ENCODE results near the gene E2F7. TPM values are rescaled to one million over a fixed set of nuclear protein-coding genes. Genes with fewer than 3 reads are reported as not detected.

E2F7 gene
- total RNA-seq, 1 experiment from 2014 or later: 13.1 TPM

- TF ChIP-seq TCF7L2 (IDR thresholded peaks at IDR 0.05; ENCODE audit: low read depth, low read length): no peak
- no peak for TF ChIP-seq CTCF (IDR thresholded peaks at IDR 0.05)
- TF ChIP-seq POLR2AphosphoS5 (IDR thresholded peaks at IDR 0.05; ENCODE audit: low read depth, low read length): no peak
- no peak for TF ChIP-seq REST (IDR thresholded peaks at IDR 0.05; ENCODE audit: insufficient read depth in 1 of 2, low read depth in 2 of 2, low read length in 1 of 2)
- TF ChIP-seq SIN3A (IDR thresholded peaks at IDR 0.05; ENCODE audit: borderline replicate concordance, insufficient read depth, low read depth, low read length): no peak
- no peaks in the 10 kb centered on the region for H3K27me3 ChIP-seq (ENCODE audit: control insufficient read depth, insufficient read depth, low read length)
- H3K27ac ChIP-seq (ENCODE audit: low read length): no peak overlapping the region
- ATAC-seq (no peak), DNase-seq (ENCODE audit: low read depth, low spot score) (no peak)
- H3K36me3 ChIP-seq (ENCODE audit: control insufficient read depth, insufficient read depth, low read length): no peaks in the 10 kb centered on the region
- in situ Hi-C loops (cut with HindIII; ENCODE audit: low pct_unique_long_range_greater_than_20kb, low sequenced_read_pairs): no loop called here
- intact Hi-C loops (cut with micrococcal nuclease; ENCODE audit: unreplicated experiment): no loop called here
- CTCF ChIA-PET: no interaction called here
- H3K9me3 ChIP-seq (ENCODE audit: control insufficient read depth, insufficient read depth, low read depth, low read length): no peaks in the 10 kb centered on the region
- POLR2A ChIA-PET: no interaction called here
- H3K4me1 ChIP-seq (ENCODE audit: control insufficient read depth, insufficient read depth, low read length): no peaks in the 10 kb centered on the region
- no peak overlapping the region for H3K4me3 ChIP-seq (ENCODE audit: low read depth in 2 of 2, low read length in 2 of 2)
- no TSS peak for BruUV-seq (replicated peaks)
Measured at GRCh38 chr12:77089686-77090220, 24.4 kb upstream of the E2F7 start.

GRCh38 chr12:77087427-77087826 is 22.1 kb upstream of the E2F7 start:
- CTCF ChIA-PET: no interaction called here
- Histone ChIP-seq H3K27ac (ENCODE audit: low read length) (no peak overlapping the region), H3K4me1 (ENCODE audit: control insufficient read depth, insufficient read depth, low read length) (no peaks in the 10 kb centered on the region), H3K9me3 (ENCODE audit: control insufficient read depth, insufficient read depth, low read depth, low read length) (no peaks in the 10 kb centered on the region), H3K27me3 (ENCODE audit: control insufficient read depth, insufficient read depth, low read length) (no peaks in the 10 kb centered on the region), H3K36me3 (ENCODE audit: control insufficient read depth, insufficient read depth, low read length) (no peaks in the 10 kb centered on the region), H3K4me3 (ENCODE audit: low read depth in 2 of 2, low read length in 2 of 2) (no peak overlapping the region)
- POLR2A ChIA-PET: interaction anchor here (0.7 kb wide), 1 partner anchor 14 kb away, joined by 3 read pairs; no protein-coding TSS in a partner anchor
- no peak for TF ChIP-seq CTCF (IDR thresholded peaks at IDR 0.05)
- ATAC-seq: no peak
- intact Hi-C loops (cut with micrococcal nuclease; ENCODE audit: unreplicated experiment): no loop called here
- in situ Hi-C loops (cut with HindIII; ENCODE audit: low pct_unique_long_range_greater_than_20kb, low sequenced_read_pairs): no loop called here
- no TSS peak for BruUV-seq (replicated peaks)
- DNase-seq (ENCODE audit: low read depth, low spot score): no peak

All from Panc1 (cell line).